ENCODE measurements around the gene PSMA6. TPM values are rescaled to one million over a fixed set of nuclear protein-coding genes. Genes with fewer than 3 reads are reported as not detected.
A peak's percentile ranks its signal among the peaks of the same experiment; 100 is the strongest.

Gene PSMA6
- total and polyA plus RNA-seq, 2 of the 13 experiments (the other 11 are each of a cell fraction or from before 2014, with no cell fraction given), result 525 to 1,109 TPM

DNA sequence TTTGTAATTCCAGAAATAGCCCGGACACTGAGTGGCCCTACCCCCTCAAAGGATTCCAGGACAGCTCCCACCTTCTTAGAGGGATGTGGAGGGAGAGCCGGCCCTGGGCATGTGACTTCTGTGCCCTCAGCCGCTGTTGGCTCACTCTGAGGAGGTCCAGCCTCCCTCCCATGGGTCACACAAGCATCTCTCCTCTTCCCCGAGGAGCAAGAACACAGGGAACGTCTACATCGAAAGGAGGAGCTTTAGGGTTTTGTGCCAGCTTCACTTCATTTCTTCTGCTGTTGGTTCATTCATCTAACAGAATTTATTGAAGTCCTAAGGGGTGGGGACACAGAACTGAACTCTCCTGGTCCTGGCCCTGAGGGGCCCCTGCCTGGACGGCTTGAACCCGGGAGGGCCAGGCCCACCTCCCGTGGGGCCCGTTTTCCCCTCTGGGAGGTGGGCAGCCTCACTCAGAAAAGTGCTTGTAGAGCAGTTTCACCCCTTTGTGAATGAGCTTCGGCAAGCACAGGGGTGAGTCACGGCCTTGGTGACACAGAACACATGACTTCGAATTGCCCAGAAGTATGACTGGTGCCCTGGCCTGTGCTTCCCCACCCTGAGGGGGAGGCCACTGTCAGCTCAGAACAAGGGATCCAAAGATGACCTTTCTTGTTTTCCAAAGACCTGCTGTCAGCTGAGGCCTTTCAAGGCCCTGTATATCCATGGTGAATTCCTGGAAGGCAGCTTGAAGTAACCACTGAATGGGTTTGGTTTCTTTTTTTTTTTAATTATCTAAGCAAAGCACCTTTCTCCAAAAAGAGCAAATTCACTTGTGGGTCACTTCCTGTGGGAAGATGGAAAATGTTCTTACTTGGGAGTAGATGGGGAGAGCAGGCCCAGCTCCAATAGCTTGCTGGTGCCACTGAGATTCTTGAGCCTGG lies 73.2 kb downstream of the PSMA6 start (continued):
- TF ChIP-seq HES4 (CRISPR knock-in tag; IDR thresholded peaks at IDR 0.05; ENCODE audit: borderline replicate concordance), result peak; percentile 14; the same call in 1 of the 2 replicates
- TF ChIP-seq YEATS4 (CRISPR knock-in tag; IDR thresholded peaks at IDR 0.05; ENCODE audit: borderline replicate concordance), result no peak; the same call in 1 of the 2 replicates
- peak; percentile 85 for TF ChIP-seq ZNF614 (CRISPR knock-in tag; IDR thresholded peaks at IDR 0.05; ENCODE audit: borderline replicate concordance)
- TF ChIP-seq PAXIP1 (CRISPR knock-in tag; conservative IDR thresholded peaks at IDR 0.05), result peak; percentile 87
- TF ChIP-seq MAZ (IDR thresholded peaks at IDR 0.05; ENCODE audit: borderline replicate concordance, low read depth, low read length), result peak; percentile 68
- peak; percentile 75; the same call in 1 of the 2 replicates for TF ChIP-seq MAZ (CRISPR knock-in tag; IDR thresholded peaks at IDR 0.05; ENCODE audit: low read depth)
- peak; percentile 87 for TF ChIP-seq ZNF281 (CRISPR knock-in tag; IDR thresholded peaks at IDR 0.05; ENCODE audit: borderline replicate concordance)
- peak; percentile 43; the same call in 1 of the 2 replicates for TF ChIP-seq ZKSCAN1 (IDR thresholded peaks at IDR 0.05; ENCODE audit: low read length)
- TF ChIP-seq CC2D1A (CRISPR knock-in tag; IDR thresholded peaks at IDR 0.05), result no peak
- TF ChIP-seq ZBTB25 (CRISPR knock-in tag; IDR thresholded peaks at IDR 0.05), result peak; percentile 70; the same call in 1 of the 2 replicates
- TF ChIP-seq, protein P1, sequence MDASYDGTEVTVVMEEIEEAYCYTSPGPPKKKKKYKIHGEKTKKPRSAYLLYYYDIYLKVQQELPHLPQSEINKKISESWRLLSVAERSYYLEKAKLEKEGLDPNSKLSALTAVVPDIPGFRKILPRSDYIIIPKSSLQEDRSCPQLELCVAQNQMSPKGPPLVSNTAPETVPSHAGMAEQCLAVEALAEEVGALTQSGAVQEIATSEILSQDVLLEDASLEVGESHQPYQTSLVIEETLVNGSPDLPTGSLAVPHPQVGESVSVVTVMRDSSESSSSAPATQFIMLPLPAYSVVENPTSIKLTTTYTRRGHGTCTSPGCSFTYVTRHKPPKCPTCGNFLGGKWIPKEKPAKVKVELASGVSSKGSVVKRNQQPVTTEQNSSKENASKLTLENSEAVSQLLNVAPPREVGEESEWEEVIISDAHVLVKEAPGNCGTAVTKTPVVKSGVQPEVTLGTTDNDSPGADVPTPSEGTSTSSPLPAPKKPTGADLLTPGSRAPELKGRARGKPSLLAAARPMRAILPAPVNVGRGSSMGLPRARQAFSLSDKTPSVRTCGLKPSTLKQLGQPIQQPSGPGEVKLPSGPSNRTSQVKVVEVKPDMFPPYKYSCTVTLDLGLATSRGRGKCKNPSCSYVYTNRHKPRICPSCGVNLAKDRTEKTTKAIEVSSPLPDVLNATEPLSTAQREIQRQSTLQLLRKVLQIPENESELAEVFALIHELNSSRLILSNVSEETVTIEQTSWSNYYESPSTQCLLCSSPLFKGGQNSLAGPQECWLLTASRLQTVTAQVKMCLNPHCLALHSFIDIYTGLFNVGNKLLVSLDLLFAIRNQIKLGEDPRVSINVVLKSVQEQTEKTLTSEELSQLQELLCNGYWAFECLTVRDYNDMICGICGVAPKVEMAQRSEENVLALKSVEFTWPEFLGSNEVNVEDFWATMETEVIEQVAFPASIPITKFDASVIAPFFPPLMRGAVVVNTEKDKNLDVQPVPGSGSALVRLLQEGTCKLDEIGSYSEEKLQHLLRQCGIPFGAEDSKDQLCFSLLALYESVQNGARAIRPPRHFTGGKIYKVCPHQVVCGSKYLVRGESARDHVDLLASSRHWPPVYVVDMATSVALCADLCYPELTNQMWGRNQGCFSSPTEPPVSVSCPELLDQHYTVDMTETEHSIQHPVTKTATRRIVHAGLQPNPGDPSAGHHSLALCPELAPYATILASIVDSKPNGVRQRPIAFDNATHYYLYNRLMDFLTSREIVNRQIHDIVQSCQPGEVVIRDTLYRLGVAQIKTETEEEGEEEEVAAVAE (CRISPR knock-in tag; IDR thresholded peaks at IDR 0.05; ENCODE audit: borderline replicate concordance), result peak; percentile 95
- peak; percentile 90; the same call in 1 of the 2 replicates for TF ChIP-seq ZKSCAN8 (CRISPR knock-in tag; IDR thresholded peaks at IDR 0.05; ENCODE audit: borderline replicate concordance)
- no peak for TF ChIP-seq ZFP90 (CRISPR knock-in tag; IDR thresholded peaks at IDR 0.05; ENCODE audit: borderline replicate concordance)
